Kidney glomerular epithelial cell (primary cell): ENCODE measurements around the gene MACROD1.

Source experiments
- DNase-seq: peaks from one replicate; lab custom pipeline; 2025; lab: John Stamatoyannopoulos, UW

Gene MACROD1

DNA sequence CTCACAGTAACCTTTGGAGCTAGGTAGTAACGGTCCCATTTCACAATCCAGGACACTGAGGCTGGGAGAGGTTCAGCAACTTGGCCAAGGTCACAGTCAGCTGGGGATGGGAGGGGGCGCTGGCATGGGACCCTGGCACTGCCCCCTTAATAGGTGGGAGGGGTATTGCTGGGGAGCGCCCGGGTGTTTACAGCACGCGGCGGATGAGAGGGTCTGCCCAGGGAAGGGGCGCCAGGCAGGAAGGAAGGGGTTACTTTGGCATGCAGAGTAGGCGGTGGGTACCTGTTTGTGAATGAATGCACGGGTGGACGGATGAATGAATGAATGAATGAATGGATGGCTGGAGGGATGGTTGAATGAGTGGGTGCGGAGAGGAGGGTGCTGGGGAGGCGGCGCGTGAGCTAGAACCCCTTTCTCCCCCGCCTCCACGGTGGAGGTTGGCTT lies 130.8 kb downstream of the MACROD1 start:
- no peak for DNase-seq

DNA sequence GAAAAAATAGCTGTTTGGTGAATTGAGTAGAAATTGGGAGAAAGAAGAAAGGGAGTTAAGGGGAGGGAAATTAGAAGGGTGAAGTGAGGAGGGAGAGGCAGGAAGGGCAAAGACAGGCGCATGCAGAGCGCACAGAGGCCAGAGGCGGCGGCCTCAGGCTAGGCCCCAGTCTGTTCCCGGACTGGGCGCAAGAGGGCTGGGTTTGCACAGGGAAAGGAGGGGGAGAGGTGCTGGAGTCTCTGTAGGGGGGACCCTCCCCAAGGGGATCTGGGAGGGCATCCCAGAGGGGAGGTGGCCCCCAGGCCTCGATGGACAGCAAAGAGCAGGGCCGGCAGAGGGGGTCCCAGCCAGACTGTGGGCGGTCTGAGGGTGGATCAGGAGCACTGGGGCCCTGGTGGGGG lies 131.5 kb downstream of the MACROD1 start:
- DNase-seq: no peak

DNA sequence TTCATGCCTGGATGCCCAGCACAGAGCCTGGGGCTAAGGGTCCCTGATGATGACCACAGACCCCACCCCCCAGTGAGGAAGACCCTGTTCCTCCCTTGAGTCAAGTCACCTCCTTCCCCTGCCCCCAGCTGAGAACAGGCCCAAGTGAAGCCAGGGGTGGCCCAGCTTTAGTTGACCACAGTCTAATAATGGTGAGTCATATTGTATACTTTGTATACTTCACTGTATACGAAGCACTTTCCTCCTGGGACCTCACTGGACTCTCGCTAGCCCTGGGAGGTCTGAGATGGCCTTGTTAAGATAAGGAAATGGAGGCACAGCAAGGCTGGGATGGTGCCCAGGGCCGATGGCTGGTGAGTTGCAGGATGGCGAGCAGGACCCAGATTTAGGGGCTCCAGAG lies 133.9 kb downstream of the MACROD1 start:
- no peak for DNase-seq

DNA sequence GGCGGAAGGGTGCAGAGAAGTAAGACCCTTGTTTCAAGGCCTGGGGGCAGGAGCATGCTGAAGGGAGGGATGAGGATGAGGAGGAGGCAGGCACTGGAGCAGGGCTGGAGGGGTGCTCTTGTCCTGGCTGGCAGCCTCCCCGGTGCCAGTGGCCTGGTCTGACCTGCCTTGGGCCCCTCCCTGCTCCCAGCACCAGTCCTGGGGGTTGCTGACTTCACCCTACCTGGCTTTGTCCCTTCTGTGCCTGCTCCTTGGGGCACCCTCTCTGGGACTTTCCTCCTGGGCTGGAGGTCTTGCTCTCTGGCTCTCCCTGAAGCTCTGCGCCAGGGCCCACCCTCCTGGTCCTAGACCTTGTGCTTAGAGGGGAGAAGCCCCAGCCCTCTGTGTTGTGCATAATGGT lies 134.9 kb downstream of the MACROD1 start:
- DNase-seq: no peak

DNA sequence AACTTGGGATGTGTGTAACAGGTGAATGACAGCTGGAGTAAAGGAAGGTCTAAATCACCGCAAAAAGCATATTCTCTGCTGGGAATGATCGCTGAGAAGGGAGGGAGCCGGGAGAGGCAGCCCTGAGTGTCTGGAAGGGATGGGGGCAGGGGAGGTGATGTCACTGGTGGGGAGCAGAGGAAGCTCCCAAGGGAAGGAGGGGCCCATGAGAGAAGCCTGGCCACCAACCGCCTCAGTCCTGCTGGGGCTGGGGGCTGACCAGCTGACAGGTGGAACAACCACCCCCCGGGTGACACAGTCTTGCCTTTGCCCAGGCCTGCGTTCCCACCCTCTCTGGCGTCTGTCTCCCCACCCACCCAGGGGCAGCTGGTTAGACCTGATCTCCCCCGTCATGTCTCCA lies 136.1 kb downstream of the MACROD1 start:
- DNase-seq: no peak

DNA sequence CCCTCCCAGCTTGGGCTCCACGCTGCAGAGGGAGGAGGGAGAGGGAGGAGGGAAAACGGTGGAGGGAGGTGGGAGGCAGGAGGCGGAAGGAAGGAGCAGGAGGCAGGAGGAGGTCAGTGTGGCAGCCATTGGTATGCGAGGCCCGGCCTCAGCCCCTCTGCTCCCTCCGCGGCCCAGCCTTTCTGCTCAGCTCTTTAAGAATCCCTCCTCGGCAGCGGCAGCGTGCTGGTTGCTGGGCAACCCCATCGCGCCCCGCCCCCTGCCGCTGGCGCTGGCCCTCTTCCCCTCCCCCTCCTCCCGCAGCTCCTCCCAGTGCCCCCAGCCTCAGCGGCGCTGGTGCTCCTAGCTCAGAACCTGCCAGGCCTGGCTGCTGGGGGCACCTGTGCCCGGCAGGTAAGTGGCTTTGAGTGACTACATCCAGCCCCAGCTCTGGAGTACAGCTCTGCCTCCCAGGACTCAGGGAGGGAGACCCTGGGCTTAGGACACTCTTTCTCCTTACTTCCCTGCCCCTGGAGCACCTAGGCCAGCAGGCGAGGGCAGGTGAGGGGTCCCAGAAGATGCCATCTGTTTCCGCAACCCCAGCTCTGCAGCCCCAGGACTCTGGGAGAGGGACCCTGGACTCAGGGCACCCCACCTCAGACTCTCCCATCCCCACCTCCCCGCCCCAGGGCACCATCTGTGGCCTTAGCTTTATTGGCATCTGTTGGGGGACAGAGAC lies 137.4 kb downstream of the MACROD1 start:
- no peak for DNase-seq

DNA sequence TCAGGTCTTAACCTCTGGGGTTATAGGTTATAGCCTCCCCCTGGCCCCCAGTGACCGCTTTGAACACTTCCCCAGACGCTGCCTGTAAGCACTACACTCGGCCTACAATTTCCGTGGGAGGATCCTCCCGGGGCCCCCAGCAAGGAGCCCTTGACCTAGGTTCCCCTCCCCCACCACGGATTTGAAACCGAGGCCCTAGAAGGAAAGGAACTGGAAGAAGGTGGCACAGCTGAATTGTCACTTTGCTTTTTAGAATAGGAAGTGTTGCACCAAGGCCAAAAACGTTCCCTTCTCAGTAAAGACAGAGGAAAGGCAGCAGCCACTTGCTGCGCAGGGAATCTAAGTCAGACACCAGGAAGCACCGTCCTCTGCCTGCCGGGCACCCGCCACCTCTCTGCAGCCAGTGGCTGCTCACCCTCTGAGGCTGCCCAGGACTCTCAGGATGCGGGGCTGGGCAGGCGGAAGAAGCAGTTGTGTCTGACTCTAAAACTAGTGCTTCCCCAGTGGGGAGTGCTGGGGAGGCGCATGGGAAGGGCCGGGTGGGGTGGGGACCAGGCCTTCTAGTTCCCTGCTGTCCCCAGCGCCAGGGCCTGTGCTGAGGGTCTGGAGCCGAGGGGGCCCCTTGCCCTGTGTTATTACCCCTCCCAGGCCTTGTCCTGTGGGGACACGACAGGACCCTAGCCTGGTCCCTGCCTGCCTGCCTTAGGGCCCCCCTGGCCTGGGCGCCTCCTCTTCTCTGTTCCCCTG lies 138.1 kb downstream of the MACROD1 start:
- DNase-seq: no peak

DNA sequence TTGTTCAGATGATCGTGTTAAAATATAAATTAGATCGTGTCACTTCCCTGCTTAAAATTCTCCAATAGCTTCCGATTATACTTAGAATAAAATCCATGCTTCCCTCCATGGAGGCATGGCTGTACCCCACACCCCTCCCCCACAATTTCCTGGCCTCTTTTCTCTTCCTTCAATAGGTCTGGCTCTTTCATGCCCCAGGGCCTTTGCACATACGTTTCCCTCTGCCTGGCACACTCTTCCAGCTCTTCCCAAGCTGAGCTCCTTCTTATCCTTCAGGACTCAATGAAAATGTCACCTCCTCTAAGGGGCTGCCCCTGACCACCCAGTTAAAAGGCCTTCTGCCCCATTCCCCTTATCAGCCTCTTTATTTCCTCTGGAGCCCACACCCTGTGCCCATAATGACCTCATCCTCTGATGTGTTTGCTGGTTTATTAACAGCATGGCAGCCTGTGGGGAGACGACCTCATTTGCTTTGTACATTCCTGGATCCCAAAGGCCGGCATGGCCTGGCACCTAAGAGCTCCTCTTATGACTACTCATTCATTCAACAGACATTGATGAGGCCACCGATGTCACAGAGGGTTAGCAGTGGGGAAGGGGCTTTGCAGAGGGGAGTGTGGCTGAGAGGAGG lies 139.2 kb downstream of the MACROD1 start:
- DNase-seq: no peak

DNA sequence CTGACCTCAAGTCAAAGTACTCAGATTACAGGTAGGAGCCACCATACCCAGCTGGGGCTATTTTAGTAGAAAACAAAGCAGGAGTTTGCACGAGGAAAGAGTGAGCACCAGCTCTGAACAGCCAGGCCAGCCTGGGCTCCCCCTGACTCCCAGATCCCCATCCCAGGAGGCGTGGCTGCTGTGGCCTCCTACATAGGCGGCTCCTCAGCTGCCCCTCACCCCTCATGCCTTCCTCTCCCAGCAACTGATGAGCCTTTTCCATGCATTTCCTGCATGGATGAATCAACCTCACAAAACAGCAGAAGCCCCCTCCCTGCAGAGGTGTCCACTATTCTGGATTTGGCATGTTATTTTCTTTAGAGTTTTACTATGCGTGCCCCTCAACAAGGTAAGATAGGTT lies 140.7 kb downstream of the MACROD1 start:
- DNase-seq: no peak

DNA sequence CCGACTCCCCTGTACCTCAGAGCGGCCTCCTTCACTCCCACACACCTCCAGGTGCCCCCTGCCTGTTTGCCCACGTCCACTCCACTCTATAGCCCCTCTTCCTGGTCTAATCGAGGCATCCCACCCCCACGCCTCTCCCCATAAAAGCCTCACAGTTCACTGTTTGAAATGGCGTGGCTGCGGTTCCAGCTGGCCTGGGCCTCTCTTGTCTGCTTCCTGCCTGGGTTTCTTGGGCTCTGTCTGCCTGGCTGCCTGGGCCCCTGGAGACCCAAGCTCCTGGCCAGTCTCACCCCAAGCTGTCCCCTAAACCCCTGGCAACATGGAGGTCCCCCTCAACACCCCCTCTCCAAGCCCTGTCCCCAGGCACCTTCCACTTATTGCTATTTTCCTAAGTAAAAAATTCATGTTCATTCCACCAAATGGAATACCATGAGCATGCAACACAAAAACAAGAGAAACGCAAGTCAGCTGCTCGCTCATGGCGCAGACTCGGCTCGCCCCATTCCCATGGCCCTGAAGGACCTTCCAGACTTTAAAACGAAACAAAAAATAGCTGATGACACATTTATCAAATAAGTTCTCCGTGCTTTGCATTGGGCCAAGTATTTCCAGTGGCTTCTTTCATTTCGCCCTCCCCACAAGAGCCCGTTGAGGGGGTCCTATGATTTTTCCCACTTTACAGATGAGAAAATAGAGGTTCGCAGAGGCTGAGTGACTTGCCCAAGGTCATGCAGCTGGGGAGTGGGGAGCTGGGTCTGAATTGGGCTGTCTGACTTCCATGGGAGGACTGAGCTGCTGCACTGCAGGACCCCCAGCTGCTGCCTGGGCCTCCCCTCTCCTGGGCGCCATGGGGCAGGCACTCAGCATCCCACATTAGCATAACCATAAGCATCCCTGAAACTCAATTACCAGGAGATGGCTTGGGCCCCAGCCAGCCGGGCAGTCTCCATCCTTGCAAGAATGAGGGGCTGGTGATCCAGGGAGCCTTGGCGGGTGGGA lies 141.9 kb downstream of the MACROD1 start:
- no peak for DNase-seq

DNA sequence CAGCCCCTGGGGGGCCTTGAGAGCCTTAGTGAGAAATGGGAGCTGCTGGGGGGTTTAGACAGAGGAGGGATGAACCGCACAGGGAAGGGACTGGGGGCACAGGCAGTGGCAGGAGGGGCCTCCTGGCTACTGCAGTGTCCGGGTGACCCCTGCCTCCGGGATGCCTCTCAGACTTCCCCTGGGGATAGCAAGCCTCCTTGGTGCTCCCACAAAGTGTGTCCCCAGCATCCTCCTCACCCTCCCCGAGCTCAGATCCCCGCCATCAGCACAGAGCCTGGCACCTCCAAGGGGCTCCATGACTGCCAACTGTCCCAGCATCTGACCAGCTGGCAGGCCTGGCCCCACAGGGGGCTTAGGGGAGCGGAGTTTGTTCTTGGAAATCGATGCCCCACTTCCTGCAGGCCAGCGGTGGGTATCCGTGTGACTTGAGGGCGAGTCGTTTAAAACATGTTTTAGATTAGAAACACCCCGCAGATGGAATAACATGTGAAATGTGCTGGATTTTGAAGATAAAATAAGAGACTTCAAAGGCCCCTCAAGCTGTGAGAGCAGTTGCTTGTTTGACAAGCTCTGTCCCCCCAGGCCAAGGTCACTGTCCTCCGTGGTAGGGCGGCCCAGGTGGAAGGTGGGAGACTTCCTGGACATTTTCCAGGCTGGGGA lies 143.7 kb downstream of the MACROD1 start:
- DNase-seq: no peak

DNA sequence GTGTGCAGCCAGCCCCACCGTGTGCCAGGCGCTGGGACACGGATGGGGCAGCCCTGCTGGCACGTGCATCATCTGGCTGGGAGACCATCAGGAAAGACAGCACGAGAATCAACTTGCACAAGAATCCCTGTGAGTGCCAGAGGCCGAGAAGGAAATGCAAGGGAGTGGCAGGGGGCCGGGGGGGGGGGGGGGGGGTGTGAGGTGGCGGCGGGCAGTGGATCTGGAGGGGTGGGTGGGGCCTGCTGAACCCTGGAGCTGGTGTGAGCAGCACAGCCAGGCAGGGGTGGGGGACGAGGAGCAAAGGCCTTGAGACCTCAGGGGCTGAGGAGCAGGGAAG lies 144.2 kb downstream of the MACROD1 start:
- no peak for DNase-seq

DNA sequence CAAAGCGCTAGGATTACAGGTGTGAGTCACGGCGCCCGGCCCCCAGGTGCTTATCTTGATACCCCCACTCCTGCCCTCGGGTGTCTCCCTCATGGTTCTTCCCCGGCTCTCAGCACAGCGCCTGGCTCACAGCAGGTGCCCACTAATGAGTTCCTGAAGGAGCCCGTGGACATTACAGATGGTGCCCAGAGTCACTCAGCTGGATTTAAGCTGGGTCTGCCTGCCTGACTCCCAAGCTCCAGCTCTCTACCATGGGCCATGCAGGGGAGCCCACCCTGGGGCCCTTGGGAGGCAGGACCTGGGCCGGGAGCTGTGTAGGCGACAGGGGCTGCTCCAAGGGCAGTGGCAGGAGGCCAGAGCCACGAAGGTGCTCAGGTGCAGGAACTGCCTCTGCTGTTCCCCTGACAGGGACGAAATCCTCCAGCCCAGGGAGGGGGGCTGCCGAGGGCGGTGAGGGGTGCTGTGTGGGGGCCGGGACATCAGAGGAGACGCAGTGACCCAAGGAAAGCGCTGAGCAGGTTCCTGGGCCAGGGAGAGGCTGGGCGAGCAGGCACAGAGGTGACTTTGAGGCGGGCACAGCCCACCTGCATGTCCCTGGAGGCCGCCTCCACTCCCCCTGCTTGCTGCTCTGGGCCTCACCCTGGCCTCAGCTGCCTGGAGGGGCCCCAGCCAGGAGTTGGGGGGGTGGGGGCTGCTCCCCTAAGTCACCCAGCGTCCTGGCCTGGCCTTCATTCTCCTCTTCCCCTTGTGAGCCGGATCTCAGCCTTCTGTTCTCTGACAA lies 144.7 kb downstream of the MACROD1 start:
- DNase-seq: no peak

DNA sequence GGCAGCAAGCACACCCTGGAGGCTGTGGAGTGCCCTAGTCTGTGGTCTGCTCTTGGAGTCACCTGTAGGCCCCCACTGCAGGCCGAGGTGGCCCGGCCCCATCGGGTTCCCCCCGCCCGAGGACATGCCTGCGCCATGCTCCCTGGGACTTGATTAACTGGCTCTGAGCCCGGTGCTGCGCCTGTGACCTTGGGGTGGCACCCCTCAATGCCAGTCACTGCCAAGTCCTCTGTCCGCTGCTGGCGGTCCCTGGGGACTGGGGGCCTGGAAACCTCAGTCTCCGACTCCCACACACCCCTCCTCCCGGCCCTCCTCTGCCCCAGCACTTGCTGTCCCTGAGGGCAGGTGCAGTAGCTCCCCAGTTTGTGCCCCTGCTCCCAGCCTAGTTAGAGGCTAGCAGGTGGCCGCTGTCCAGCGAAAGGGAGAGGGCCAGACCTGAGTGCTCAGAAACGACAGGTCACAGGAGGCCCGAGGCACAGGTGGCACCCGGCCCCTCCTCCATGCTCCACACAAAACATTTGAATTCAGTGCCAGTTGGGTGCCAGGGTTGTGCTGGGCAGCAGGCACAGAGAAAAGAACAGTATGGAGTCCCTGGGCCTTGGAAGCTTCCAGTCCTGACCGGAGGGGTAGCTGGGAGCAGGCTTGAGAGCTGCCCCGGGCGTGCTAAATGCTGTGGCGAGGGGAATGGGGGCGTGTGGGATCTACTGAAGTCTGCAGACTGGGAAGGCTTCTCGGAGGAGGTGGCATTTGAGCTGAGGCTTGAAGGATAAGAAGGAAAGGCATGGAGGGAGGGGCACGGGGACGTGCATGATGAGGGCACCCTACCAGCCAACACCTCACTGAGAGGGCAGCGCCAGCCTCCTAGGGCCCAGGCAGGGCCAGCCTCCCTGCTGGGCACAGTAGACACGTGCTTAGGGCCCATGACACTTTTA lies 146.5 kb downstream of the MACROD1 start:
- no peak for DNase-seq

DNA sequence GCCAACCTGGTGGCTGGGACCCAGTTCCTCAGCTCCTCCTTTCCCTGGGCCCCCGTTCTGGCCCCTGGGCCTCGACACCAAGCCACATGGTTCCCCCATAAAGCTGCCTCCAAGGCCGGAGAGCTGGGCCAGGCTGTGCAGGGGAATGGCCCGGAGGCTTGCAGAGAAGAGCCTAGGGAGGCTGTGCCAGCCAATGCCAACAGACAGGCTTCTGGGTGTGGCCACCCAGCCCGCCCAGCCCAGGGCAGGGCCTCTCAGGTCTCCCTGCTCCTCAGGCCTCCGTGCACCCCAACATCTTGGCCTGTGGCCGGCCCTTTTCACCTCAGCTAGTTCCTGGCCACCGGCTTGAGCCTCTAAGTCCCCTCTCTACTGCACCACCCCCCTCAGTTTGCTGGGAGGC lies 147.6 kb downstream of the MACROD1 start:
- DNase-seq: no peak

DNA sequence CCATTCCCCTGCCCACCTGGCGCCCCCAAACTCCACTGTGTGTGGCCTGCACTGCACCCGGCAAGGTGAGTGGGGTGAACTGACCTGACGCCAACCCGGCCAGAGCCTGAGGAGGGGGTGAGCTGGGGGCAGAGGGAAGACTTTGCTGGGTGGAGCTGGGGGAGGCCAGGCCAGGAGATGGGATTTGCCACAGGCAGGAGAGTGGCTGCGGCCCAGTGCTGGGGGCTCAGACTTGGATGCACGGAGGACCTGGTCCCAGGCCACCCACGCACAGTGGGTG lies 148.0 kb downstream of the MACROD1 start:
- no peak for DNase-seq

DNA sequence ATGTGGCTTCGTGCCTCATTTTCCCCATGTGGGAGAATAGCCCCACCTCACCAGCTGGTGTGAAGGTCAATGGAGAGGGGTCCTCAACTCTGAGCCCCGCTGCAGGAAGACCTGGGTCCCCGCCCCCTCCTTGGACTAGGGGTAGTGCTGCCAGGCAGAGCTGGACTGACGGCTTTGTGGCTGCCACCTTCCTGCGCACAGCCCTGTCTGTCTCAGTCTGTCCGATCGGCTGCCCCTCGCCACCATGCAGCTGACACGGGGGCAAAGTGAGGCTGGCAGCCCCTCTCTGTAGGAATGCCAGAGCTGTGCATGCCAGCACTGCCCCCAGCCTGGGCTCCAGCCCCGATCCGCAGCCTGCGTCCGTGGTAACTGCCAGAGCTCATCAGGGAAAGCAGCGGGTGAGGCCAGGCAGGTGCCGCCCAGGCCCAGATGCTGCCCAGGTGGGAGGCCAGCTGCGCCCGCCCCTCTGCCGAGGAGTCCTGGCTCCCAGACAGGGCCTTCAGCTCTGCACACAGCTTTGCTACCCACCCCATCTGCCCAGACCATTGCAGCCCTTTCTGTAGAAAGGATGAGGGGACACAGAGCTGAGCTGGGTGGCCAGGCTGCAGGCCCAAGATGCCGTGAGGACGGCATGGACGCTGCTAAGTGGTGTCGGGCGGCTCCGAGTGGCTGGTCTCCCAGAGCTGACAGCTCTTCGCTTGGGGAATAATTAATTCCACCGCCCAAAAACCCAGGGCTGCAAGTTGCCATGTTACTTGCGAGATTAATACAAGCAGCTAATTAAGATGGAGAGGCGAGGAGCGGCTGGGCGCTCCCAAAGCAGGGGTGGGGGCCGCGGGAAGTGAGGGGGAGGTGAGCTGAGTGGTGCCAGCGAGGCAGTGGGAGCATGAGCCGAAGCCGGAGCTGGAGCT lies 149.7 kb downstream of the MACROD1 start:
- no peak for DNase-seq

DNA sequence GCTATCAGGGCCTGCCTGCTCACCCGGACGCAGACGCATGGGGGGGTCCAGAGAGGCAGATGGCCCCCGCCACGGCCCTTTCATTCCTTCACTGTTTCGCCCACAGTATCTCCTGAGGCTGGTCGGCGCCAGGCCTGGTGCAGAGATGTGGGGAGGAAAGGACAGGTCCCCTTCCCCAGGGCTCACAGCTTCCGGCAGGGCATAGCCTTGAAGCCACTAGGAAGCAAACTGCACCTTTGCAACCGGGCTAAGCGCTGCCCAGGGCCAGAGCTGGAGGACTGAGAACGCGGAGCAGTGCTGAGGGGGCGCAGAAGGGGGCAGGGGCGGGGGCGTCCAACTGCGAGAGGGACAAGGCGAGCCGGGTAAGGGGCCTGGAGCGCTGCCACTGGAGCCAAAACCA lies 150.4 kb downstream of the MACROD1 start:
- no peak for DNase-seq

DNA sequence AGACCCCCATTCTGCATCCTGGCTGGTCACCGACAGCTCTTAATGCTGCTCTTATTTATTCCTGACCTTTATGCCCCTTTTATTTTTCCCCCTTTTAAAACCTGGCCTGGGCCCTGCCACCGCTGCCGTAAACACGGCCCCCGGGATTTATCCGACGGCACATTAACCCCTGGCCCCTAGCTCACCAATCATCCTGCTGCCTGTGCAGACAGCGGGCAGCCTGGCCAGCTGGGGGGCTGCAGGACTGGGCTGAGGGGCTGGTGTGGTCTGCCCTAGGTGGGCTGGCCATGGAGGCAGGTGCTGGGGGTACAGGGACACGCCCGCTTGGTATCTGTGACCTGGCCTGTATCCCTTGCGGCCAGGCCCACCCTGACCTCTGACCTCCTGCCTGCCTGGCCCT lies 151.6 kb downstream of the MACROD1 start:
- no peak for DNase-seq
